ENCODE data around the gene NPIPB6.

Gene NPIPB6

DNA sequence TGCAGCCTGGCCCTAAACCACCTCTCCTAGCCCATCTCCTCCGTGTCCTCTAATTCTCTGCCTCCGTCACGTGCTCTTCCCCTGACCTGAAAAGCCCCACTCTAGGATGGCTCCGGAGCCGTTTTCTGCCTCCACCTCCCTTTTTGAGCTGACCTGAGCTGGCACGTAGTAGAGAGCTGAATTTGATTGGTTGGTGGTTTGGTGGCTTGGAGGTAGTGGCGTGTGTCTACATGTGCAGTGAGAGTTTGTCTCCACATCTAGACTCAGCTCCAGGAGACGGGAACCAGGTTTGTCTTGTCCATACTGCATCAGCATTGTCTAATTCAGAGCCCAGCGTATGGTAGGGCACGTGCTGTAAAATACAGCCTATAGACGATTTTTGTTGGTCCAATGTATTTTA, 68.0 kb downstream of the NPIPB6 start:
- no peak for DNase-seq (ENCODE audit: low spot score)
- TF ChIP-seq, protein P1, sequence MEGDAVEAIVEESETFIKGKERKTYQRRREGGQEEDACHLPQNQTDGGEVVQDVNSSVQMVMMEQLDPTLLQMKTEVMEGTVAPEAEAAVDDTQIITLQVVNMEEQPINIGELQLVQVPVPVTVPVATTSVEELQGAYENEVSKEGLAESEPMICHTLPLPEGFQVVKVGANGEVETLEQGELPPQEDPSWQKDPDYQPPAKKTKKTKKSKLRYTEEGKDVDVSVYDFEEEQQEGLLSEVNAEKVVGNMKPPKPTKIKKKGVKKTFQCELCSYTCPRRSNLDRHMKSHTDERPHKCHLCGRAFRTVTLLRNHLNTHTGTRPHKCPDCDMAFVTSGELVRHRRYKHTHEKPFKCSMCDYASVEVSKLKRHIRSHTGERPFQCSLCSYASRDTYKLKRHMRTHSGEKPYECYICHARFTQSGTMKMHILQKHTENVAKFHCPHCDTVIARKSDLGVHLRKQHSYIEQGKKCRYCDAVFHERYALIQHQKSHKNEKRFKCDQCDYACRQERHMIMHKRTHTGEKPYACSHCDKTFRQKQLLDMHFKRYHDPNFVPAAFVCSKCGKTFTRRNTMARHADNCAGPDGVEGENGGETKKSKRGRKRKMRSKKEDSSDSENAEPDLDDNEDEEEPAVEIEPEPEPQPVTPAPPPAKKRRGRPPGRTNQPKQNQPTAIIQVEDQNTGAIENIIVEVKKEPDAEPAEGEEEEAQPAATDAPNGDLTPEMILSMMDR (IDR thresholded peaks at IDR 0.05; ENCODE audit: extremely low read depth, missing control alignments), result no peak

DNA sequence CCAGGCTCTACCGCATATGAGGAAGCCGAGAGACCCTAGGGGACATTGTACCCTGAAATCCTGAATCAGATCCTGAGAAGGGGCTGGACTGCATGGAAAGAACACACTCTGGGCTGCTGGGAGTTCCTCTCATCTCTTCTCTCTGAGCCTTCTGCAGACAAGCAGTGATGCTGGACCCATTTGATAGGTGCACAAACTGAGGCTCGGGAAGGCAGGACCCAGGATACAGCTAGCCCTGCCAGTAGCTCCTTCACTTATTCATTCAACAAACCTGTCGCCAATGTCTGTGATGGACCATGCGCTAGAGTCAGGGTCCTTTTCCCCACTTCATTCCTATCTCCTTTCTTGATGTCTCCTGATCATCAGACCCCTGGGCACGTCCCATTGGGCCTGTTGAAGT, 69.1 kb downstream of the NPIPB6 start:
- DNase-seq (ENCODE audit: low spot score), result no peak
- TF ChIP-seq, protein P1 (IDR thresholded peaks at IDR 0.05; ENCODE audit: extremely low read depth, missing control alignments), result no peak

DNA sequence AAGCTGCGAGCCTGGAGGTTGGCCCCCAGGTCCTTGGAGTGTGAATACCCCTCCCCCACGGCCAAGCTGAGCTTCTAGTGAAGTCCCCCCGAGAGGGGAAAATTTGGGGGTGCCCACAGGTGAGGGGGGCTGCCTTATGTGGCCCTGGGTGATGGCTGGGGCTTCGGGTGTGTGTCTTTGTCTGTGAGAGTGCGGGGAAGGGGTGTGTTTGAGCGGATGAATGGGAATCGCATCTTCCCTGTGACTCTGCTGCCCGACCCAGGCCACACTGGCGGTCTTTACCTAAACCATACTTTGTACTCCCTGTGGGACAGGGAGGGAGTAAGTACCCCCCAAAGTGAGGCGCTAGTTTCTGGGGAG, 69.7 kb downstream of the NPIPB6 start:
- no peak for DNase-seq (ENCODE audit: low spot score)
- TF ChIP-seq, protein P1 (IDR thresholded peaks at IDR 0.05; ENCODE audit: extremely low read depth, missing control alignments), result no peak

DNA sequence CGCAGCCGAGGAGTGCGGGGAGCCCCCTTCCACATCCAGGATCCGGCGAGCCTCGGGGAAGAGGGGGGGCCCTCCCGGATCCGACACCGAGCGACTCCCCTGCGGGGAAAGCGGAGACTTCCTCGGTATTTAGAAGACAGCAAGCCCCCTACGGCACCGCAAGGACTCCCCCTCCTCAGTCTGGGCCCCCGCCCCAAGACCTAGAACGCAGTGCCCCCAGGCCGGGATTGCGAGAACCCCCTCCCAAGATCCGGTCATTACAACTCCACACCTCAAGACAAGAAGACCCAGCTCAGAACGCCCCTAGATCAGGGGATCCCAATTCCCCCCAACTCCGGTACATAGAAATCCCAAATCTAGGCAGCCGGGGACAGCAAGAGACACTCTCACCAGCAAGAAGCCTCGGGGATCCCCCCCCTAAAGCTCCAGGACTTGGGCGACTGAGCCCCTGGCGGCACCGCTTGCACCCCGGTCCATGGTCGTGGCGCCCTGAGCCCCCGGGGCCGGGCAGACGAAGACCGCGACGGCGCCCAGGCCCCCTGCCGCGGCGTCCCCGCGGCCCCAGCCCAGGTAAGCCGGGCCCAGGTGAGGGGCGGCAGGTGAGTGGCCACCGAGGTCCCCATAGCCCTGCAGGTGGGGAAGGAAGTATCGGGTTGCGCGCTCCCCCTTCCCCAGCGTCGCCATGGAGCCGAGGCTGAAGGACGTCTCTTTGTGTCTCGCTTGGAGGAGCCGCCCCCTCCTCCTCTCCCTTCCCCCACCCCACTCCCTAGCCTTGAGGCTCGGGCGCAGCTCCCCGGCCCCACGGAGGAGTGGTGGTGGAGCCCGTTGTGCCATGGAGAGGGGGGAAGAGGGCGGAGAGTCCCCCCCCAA, 70.3 kb downstream of the NPIPB6 start:
- TF ChIP-seq, protein P1 (IDR thresholded peaks at IDR 0.05; ENCODE audit: extremely low read depth, missing control alignments), result no peak
- DNase-seq (ENCODE audit: low spot score), result peak; percentile 34
